22Rv1 (cell line): ENCODE data around the gene MOB3B.

Experiments
- H3K27ac ChIP-seq: fragments of 450-650 bp; 2 replicates; pipeline ENCODE4 v1.5.1; 2017
- ZFX ChIP-seq: fragments of 450-650 bp; IDR thresholded peaks from 2 replicates; pipeline ENCODE4 v1.6.1; 2017; ENCODE audit warnings: antibody characterized with exemption, borderline replicate concordance
- TF ChIP-seq, protein P1 (sequence below): fragments of 450-650 bp; IDR thresholded peaks from 2 replicates; pipeline ENCODE4 v1.5.1; 2017; ENCODE audit warnings: mild to moderate bottlenecking

The MOB3B gene

GRCh38 chr9:27414220-27414761 lies 115.3 kb downstream of the MOB3B start:
- no peak for TF ChIP-seq ZFX
- TF ChIP-seq, protein P1, sequence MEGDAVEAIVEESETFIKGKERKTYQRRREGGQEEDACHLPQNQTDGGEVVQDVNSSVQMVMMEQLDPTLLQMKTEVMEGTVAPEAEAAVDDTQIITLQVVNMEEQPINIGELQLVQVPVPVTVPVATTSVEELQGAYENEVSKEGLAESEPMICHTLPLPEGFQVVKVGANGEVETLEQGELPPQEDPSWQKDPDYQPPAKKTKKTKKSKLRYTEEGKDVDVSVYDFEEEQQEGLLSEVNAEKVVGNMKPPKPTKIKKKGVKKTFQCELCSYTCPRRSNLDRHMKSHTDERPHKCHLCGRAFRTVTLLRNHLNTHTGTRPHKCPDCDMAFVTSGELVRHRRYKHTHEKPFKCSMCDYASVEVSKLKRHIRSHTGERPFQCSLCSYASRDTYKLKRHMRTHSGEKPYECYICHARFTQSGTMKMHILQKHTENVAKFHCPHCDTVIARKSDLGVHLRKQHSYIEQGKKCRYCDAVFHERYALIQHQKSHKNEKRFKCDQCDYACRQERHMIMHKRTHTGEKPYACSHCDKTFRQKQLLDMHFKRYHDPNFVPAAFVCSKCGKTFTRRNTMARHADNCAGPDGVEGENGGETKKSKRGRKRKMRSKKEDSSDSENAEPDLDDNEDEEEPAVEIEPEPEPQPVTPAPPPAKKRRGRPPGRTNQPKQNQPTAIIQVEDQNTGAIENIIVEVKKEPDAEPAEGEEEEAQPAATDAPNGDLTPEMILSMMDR: no peak
- H3K27ac ChIP-seq: no peak overlapping the region

DNA sequence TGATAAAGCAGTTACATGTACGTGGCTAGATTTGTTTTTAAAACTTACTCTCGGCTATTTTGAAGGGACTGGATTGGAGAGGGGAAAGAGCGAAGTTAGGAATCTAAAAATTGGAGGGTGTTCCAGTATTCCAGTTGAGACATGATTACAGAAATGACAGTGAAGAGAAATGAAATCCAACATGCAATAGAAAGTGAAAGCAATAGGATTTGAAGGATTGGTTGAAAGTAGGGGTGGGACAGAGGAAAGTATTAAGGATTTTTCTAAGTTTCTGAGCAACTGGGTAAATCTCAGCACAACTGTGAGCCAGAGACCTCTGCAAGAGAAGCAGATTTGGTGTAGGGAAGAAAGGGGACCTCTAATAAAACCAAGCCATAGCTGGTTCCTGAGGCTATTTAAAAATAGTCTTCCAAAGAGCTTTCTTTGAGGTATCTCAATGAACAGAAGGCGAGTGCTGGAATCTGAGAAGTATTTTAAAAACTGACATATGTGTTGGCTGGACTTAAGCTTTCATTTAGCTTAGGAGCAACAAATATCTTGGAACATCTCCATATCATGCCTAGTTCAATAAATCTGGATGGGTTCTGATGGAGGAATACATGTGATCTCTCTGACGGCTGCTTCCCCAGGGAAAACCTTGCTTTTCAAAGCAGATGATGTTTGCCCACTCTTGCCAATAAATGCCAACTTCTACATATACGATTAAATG lies 115.9 kb downstream of the MOB3B start:
- TF ChIP-seq, protein P1: no peak
- no peak for TF ChIP-seq ZFX
- no peak overlapping the region for H3K27ac ChIP-seq

DNA sequence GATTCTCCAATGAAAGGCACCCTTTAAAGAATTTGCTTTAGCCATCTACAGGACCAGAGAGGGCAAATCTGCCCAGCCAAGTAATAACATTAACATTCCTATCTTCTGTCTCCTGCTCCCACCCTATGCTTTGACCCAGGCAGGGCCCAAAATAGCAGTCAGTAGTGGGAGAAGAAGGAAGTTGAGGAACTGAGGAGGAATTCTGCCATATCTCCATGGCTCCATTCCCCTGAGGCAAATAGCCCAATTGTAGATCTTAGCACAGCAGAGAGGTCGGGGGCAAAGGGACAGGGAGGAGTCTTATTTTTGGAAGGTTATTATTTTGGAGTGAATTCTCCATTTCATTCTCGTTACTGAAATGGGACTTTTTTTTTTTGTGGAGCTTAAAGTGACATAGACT lies 116.7 kb downstream of the MOB3B start:
- TF ChIP-seq, protein P1: no peak
- no peak for TF ChIP-seq ZFX
- H3K27ac ChIP-seq: no peak overlapping the region

- no peak for TF ChIP-seq ZFX
- TF ChIP-seq, protein P1: no peak
- H3K27ac ChIP-seq: no peak overlapping the region
Measured at GRCh38 chr9:27412081-27412480, 117.5 kb downstream of the MOB3B start.

DNA sequence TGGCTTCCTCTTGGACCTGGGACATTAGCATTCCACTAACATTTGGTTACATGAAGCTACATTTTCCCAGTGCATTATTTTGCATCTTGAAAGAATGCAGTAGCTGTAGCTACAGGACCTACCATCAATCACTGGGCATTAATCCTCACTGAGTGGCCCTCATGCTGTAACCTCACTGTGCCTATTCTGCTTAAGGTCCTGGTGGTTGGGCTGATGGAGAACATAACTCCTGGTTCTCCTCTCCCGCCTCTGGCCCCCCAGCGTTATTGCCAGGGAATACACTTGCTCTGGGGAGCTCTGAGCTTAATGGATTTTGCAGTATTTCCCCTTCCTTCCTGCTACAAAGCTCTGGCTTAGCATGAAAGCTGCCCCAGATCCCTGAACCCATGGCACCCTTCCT lies 121.1 kb downstream of the MOB3B start:
- TF ChIP-seq, protein P1: no peak
- no peak for TF ChIP-seq ZFX
- no peak overlapping the region for H3K27ac ChIP-seq

DNA sequence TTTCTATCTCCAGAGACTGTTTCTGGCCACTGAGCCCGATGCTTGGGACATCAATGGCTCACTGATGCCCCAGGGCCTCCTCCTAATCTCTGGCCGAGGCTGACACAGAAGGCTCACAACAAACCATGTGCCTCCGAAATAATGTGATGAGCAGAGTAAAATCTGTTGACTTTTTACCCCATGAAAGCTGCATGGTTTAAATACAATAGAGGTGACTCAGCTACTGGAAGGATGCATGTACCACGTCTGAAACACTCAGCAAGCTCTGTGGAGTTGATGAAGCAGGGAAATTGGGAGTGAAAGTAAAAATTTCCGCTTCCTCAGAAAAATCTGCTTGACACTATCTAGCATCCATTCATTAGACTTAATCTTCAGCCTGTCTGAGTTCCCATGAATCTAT lies 121.6 kb downstream of the MOB3B start:
- TF ChIP-seq, protein P1: no peak
- no peak for TF ChIP-seq ZFX

GRCh38 chr9:27407491-27407890 lies 122.1 kb downstream of the MOB3B start:
- TF ChIP-seq, protein P1: no peak
- TF ChIP-seq ZFX: no peak
- no peak overlapping the region for H3K27ac ChIP-seq

More for the DNA sequence above, 121.6 kb downstream of the MOB3B start:
- no peak overlapping the region for H3K27ac ChIP-seq
